GM12872 (cell line): Measurements from ENCODE around the gene E2F3.

Experiments
- TF ChIP-seq, protein P1 (sequence below): IDR thresholded peaks from 3 replicates; pipeline ENCODE4 v1.5.1; 2011; ENCODE audit warnings: low read depth, mild to moderate bottlenecking, low read length, moderate library complexity; ENCODE audit not compliant: insufficient read depth

The E2F3 gene

DNA sequence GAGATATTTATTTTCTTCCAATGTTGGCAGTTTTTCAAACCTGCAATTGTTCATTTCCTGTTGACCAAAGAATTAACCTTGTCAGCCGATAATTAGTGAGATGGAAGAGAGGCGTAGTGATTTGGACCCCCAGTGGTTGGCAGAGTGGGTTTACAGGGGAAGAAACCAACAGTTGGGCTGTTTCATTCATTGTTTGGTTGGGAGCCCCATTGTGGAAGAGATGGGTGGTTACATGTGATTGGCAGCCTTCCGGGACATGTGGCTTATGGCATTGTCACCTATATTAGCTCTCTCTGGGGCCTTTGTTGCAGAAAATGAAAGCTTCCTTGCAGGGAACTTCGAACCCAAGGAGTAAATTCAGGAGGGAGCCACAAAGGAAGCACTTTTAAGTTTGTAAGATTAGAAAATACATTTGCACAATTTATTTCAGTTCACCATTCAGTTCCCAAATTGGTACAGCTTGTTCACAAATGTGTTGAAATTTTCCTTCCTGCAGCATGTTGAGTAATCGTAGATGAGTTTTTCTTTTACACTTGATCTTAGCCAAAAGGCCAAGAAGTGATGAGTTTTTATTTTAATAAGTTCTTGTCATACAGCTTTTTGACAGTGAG lies 82.3 kb downstream of the E2F3 start:
- TF ChIP-seq, protein P1, sequence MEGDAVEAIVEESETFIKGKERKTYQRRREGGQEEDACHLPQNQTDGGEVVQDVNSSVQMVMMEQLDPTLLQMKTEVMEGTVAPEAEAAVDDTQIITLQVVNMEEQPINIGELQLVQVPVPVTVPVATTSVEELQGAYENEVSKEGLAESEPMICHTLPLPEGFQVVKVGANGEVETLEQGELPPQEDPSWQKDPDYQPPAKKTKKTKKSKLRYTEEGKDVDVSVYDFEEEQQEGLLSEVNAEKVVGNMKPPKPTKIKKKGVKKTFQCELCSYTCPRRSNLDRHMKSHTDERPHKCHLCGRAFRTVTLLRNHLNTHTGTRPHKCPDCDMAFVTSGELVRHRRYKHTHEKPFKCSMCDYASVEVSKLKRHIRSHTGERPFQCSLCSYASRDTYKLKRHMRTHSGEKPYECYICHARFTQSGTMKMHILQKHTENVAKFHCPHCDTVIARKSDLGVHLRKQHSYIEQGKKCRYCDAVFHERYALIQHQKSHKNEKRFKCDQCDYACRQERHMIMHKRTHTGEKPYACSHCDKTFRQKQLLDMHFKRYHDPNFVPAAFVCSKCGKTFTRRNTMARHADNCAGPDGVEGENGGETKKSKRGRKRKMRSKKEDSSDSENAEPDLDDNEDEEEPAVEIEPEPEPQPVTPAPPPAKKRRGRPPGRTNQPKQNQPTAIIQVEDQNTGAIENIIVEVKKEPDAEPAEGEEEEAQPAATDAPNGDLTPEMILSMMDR: no peak

- TF ChIP-seq, protein P1: no peak
Observed at GRCh38 chr6:20486641-20487040, 85.0 kb downstream of the E2F3 start.

GRCh38 chr6:20487669-20488375 lies 86.1 kb downstream of the E2F3 start:
- TF ChIP-seq, protein P1: no peak

- TF ChIP-seq, protein P1: no peak
Observed at GRCh38 chr6:20490591-20490990, 88.9 kb downstream of the E2F3 start.

DNA sequence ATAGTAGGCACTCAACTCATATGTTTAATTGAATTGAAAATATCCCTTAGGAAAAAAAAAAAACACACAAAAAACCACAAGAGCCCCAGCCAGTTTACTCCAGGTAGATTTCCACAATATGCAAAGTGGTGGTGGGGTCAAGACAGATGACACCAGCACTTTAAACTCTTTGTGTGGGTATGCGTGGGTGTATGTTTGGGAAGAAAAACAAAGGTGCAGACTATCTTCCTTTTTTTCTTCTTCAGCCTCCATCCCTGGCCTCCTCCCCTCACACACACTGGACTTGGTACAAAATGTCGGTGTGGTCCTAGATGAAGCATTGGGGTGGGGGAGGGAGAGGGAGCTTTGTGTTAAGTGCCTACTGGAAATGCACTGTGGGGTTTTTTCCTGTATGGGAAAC lies 90.4 kb downstream of the E2F3 start:
- TF ChIP-seq, protein P1: no peak

GRCh38 chr6:20497216-20498040 lies 95.7 kb downstream of the E2F3 start:
- TF ChIP-seq, protein P1: no peak

DNA sequence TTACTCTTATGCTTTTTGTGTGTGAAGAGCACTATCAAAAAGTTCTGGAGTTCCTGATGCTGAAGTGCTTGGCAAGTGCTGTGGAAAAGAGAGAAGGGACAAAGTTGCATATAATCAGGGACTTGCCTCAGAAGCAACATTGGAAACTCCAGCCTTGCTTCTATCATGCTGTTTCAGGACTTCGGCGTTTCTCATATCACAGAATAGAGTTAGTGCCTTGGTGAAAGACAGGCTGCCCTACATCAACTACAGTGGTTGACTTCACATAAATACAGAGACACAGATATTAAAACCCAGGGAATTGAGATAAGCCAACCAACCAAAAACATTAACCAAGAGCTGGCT lies 96.3 kb downstream of the E2F3 start:
- TF ChIP-seq, protein P1: no peak
